Measurements from ENCODE around the gene CYP2W1. TPM values are rescaled to one million over a fixed set of nuclear protein-coding genes. Genes with fewer than 3 reads are reported as not detected.

Gene CYP2W1
- polyA plus RNA-seq, 1 donor (not counting 4 experiments of a cell fraction or from before 2014, with no cell fraction given), result 0.05 TPM

DNA sequence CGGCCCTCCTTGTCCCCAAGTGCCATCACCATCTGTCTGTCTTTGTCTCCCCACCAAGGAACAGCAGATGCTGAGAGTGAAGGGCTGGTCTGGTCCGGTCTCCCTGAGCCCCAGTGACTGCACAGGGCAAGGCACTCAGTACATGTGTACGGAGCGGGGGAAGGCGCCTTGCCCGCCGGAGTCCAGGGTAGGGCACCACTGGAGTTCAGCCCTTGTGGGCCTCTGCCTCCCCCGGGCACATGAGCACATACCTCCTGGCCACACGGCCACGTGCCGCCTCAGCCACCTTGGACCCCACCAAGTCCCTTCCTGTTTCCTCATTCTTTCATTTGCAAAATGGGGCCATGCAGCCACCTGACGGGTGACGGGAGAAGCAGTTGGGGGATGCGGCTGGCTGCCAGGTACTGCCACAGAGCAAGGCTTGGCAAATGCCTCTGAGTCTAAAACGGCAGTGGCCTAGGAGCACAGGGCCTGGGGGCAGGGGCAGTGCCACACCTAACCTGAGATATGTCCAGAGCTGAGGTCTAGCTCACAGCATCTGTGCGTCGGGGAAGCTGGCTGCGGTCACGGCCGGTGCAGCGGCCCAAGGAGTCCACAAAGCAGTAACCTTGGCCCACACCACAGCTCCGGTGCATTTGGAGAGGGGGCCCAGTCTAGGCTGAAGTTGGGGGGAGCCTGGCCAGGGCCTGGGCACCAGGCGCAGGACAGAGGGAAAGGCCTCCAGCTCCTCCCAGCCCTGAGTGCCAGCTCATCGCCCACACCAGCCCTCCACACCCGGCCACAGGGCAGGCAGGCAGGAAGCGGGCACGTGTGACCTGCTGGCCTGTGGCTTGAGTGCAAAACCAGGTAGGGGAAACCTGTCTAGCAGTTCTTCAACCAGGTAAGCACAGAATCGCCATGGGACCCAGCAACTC, 33.7 kb upstream of the CYP2W1 start:
- no peak overlapping the region for H2AFZ ChIP-seq (ENCODE audit: control insufficient read depth, low read length)
- no peak for DNase-seq (ENCODE audit: low read depth, low spot score)
- no peak overlapping the region for H3K4me2 ChIP-seq (ENCODE audit: control insufficient read depth, extremely low read depth, insufficient read depth, low read depth, low read length)
- no peaks in the 10 kb centered on the region for H3K9me3 ChIP-seq (ENCODE audit: control insufficient read depth, low read depth, low read length)
- dilution Hi-C loops (cut with MboI; ENCODE audit: extremely low pct_ligation_motif_present, low sequenced_read_pairs), result no loop called here
- H3K9ac ChIP-seq (ENCODE audit: control insufficient read depth, extremely low read depth, insufficient read depth, low read length), result no peak overlapping the region
- FAIRE-seq, result no peak
- H3K36me3 ChIP-seq (ENCODE audit: control insufficient read depth in 2 of 2, extremely low read depth in 1 of 2, insufficient read depth in 2 of 2, low read length in 2 of 2), result no peaks in the 10 kb centered on the region
- H3K4me1 ChIP-seq (ENCODE audit: control insufficient read depth, extremely low read depth, insufficient read depth, low read length), result peaks cover 16% of the 10 kb centered on the region
- H3K27ac ChIP-seq (ENCODE audit: control insufficient read depth, insufficient read depth, low read length), result no peak overlapping the region
- no peak overlapping the region for H3K4me3 ChIP-seq (ENCODE audit: control insufficient read depth in 2 of 3, extremely low read depth in 1 of 3, insufficient read depth in 2 of 3, low read depth in 1 of 3, low read length in 3 of 3)
- H4K20me1 ChIP-seq (ENCODE audit: control insufficient read depth, extremely low read depth, insufficient read depth, low read length), result no peaks in the 10 kb centered on the region
- no peaks in the 10 kb centered on the region for H3K9me1 ChIP-seq (ENCODE audit: control insufficient read depth, extremely low read depth, insufficient read depth, low read length)
- peaks cover 10% of the 10 kb centered on the region for H3K27me3 ChIP-seq (ENCODE audit: control insufficient read depth, extremely low read depth, insufficient read depth, low read length)
- H3K79me2 ChIP-seq (ENCODE audit: control insufficient read depth, insufficient read depth, low read length), result no peaks in the 10 kb centered on the region
- TF ChIP-seq EZH2 (IDR thresholded peaks at IDR 0.05; ENCODE audit: low read length), result no peak
- TF ChIP-seq, protein P1, sequence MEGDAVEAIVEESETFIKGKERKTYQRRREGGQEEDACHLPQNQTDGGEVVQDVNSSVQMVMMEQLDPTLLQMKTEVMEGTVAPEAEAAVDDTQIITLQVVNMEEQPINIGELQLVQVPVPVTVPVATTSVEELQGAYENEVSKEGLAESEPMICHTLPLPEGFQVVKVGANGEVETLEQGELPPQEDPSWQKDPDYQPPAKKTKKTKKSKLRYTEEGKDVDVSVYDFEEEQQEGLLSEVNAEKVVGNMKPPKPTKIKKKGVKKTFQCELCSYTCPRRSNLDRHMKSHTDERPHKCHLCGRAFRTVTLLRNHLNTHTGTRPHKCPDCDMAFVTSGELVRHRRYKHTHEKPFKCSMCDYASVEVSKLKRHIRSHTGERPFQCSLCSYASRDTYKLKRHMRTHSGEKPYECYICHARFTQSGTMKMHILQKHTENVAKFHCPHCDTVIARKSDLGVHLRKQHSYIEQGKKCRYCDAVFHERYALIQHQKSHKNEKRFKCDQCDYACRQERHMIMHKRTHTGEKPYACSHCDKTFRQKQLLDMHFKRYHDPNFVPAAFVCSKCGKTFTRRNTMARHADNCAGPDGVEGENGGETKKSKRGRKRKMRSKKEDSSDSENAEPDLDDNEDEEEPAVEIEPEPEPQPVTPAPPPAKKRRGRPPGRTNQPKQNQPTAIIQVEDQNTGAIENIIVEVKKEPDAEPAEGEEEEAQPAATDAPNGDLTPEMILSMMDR (optimal IDR thresholded peaks at IDR 0.05 in 1 of 3, IDR thresholded peaks at IDR 0.05 in 1 of 3, conservative IDR thresholded peaks at IDR 0.05 in 1 of 3; ENCODE audit: extremely low read depth in 1 of 3, insufficient read depth in 2 of 3, low read length in 3 of 3), result no peak

DNA sequence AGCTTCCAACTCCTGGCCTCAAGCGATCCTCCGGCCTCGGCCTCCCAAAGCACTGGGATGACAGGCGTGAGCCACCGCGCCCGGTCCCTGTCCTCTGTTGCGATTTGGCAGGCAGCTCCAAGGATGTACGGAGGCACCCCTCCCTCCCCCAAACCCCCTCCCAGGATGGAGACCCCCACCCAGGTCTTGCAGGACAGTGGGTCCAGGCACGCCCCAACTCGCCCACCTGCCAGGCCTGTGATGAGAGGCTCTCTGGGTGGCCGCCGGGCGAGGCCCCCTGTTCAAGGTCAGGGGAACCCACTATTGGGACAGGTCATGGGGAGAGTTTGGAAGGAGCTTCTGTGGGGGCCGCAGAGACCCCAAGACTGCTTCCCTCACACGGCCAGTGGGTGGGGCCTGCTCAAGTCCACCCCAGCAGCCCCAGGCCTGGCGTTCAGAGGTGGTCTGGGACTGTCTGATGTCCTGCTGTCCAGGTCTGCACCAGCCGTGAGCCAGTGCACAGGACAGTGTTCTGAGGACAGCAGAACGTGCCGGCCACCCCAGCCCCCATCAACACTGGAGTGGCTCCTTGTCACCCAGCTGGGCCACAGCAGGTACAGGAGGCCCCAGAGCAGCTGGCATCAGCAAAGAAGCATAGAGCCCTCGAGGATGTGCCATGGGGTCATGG, 31.0 kb upstream of the CYP2W1 start:
- no peak overlapping the region for H3K4me2 ChIP-seq (ENCODE audit: control insufficient read depth, extremely low read depth, insufficient read depth, low read depth, low read length)
- FAIRE-seq (no peak), DNase-seq (ENCODE audit: low read depth, low spot score) (no peak)
- no peaks in the 10 kb centered on the region for H3K9me3 ChIP-seq (ENCODE audit: control insufficient read depth, low read depth, low read length)
- no peaks in the 10 kb centered on the region for H3K36me3 ChIP-seq (ENCODE audit: control insufficient read depth in 2 of 2, extremely low read depth in 1 of 2, insufficient read depth in 2 of 2, low read length in 2 of 2)
- H3K9me1 ChIP-seq (ENCODE audit: control insufficient read depth, extremely low read depth, insufficient read depth, low read length), result no peaks in the 10 kb centered on the region
- H4K20me1 ChIP-seq (ENCODE audit: control insufficient read depth, extremely low read depth, insufficient read depth, low read length), result peaks cover 2% of the 10 kb centered on the region
- no peak overlapping the region for H3K4me3 ChIP-seq (ENCODE audit: control insufficient read depth in 2 of 3, extremely low read depth in 1 of 3, insufficient read depth in 2 of 3, low read depth in 1 of 3, low read length in 3 of 3)
- TF ChIP-seq, protein P1 (optimal IDR thresholded peaks at IDR 0.05 in 1 of 3, IDR thresholded peaks at IDR 0.05 in 1 of 3, conservative IDR thresholded peaks at IDR 0.05 in 1 of 3; ENCODE audit: extremely low read depth in 1 of 3, insufficient read depth in 2 of 3, low read length in 3 of 3), result no peak
- TF ChIP-seq EZH2 (IDR thresholded peaks at IDR 0.05; ENCODE audit: low read length), result no peak
- no peak overlapping the region for H2AFZ ChIP-seq (ENCODE audit: control insufficient read depth, low read length)
- no peak overlapping the region for H3K27ac ChIP-seq (ENCODE audit: control insufficient read depth, insufficient read depth, low read length)
- peaks cover 16% of the 10 kb centered on the region for H3K27me3 ChIP-seq (ENCODE audit: control insufficient read depth, extremely low read depth, insufficient read depth, low read length)
- dilution Hi-C loops (cut with MboI; ENCODE audit: extremely low pct_ligation_motif_present, low sequenced_read_pairs), result no loop called here
- H3K9ac ChIP-seq (ENCODE audit: control insufficient read depth, extremely low read depth, insufficient read depth, low read length), result no peak overlapping the region
- H3K79me2 ChIP-seq (ENCODE audit: control insufficient read depth, insufficient read depth, low read length), result no peaks in the 10 kb centered on the region
- no peaks in the 10 kb centered on the region for H3K4me1 ChIP-seq (ENCODE audit: control insufficient read depth, extremely low read depth, insufficient read depth, low read length)
